BLaER1 (cell line): ENCODE measurements around the gene LIME1.

Experiments used
- H3K27ac ChIP-seq: shearing (Covaris generic); formaldehyde crosslinking; 2 replicates; pipeline ENCODE4 v1.8.1; 2022
- H3K27me3 ChIP-seq: shearing (Covaris generic); formaldehyde crosslinking; 2 replicates; pipeline ENCODE4 v1.8.1; 2022
- H3K36me3 ChIP-seq: shearing (Covaris generic); formaldehyde crosslinking; 2 replicates; pipeline ENCODE4 v1.8.1; 2022
- H3K4me1 ChIP-seq: shearing (Covaris generic); formaldehyde crosslinking; 2 replicates; pipeline ENCODE4 v1.8.1; 2022
- H3K4me2 ChIP-seq: shearing (Covaris generic); formaldehyde crosslinking; 2 replicates; pipeline ENCODE4 v1.8.1; 2022
- H3K4me3 ChIP-seq: shearing (Covaris generic); formaldehyde crosslinking; 2 replicates; pipeline ENCODE4 v1.8.1; 2022
- H3K9ac ChIP-seq: shearing (Covaris generic); formaldehyde crosslinking; 2 replicates; pipeline ENCODE4 v1.8.1; 2022
- H3K9me3 ChIP-seq: shearing (Covaris generic); formaldehyde crosslinking; 2 replicates; pipeline ENCODE4 v1.8.1; 2022
- H4K20me1 ChIP-seq: shearing (Covaris generic); formaldehyde crosslinking; 2 replicates; pipeline ENCODE4 v1.8.1; 2022
- Cebpa-rat ChIP-seq: shearing (Covaris generic); IDR thresholded peaks from 2 replicates; pipeline ENCODE4 v1.8.1; 2022

The LIME1 gene

DNA sequence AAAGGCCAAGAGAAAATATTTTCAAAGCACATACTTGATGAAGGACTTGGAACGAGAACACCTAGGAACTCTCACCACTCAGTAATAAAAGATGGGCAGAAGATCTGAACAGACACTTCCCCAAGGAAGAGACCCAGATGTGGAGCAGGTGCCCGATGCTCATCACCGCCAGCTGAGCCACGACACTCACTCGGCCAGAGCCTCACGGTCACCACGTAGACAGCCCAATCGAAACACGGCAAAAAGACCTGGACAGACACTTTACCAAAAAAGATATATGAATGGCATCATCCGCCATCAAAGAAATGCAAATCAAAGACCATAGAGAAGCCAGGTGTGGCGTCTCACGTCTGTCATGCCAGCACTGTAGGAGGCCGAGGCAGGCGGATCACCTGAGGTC lies 44.7 kb downstream of the LIME1 start:
- Histone ChIP-seq H3K36me3 (no peaks in the 10 kb centered on the region), H3K9me3 (peaks cover 10% of the 10 kb centered on the region; the same call in 1 of the 2 replicates), H3K4me1 (peaks cover 52% of the 10 kb centered on the region), H3K9ac (no peak overlapping the region), H3K27me3 (no peaks in the 10 kb centered on the region), H4K20me1 (no peaks in the 10 kb centered on the region), H3K4me3 (no peak overlapping the region), H3K4me2 (peak overlapping the region; percentile 61), H3K27ac (no peak overlapping the region)
- TF ChIP-seq Cebpa-rat = no peak

DNA sequence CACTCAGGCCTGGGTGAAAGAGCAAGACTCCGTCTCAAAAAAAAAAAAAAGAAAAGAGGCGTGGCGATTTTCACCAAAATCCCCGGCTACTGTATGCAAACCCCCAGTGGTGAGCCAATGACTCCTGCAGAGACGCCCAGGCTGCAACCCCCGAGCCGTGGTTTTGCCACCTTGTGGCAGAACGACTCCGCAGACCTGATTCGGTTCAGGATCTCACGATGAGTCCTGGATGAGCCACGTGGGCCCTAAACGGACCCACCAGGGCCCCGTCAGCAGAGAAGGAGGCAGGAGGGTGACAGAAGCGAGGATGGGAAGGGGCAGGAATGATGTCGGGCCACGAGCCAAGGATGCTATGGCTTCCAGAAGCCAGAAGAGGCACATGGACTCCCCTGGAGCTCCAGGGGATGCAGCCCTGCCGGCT lies 45.6 kb downstream of the LIME1 start:
- H3K27ac ChIP-seq = 0 out of 2 replicates have a peak overlapping the region, but pooled peaks have one; percentile 30

DNA sequence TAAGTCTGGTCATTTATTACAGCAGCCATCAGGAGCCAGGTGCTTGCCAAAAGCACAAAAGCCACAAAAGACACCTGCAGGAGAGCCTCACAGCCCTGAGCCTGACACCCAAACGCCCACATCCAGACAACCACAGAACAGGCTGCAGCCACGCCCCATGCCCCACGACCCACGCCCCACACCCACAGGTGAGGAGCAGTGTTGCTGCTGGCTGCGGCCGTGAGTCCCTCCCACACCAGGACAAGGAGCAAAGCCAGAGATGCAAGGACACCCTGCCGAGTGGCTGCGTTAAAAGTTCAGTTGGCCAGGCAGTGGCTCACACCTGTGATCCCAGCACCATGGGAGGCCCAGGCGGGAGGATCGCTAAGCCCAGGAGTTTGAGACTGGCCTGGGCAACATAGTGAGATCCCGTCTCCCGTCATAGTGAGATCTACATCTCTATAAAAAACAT lies 46.1 kb downstream of the LIME1 start:
- no peak overlapping the region for H3K4me3 ChIP-seq
- H3K36me3 ChIP-seq = no peaks in the 10 kb centered on the region
- TF ChIP-seq Cebpa-rat = no peak
- peaks cover 66% of the 10 kb centered on the region for H3K4me1 ChIP-seq
- peaks cover 3% of the 10 kb centered on the region; the same call in 1 of the 2 replicates for H3K9me3 ChIP-seq
- 0 out of 2 replicates have a peak overlapping the region, but pooled peaks have one; percentile 30 for H3K27ac ChIP-seq
- peak overlapping the region; percentile 61 for H3K4me2 ChIP-seq
- H4K20me1 ChIP-seq = no peaks in the 10 kb centered on the region
- H3K9ac ChIP-seq = no peak overlapping the region
- H3K27me3 ChIP-seq = no peaks in the 10 kb centered on the region

More for the DNA sequence above, 45.6 kb downstream of the LIME1 start:
- no peak overlapping the region for H3K4me3 ChIP-seq
- no peaks in the 10 kb centered on the region for H3K27me3 ChIP-seq
- H3K4me1 ChIP-seq = peaks cover 61% of the 10 kb centered on the region
- H3K4me2 ChIP-seq = peak overlapping the region; percentile 61
- no peaks in the 10 kb centered on the region for H3K36me3 ChIP-seq
- H3K9ac ChIP-seq = no peak overlapping the region
- H3K9me3 ChIP-seq = peaks cover 7% of the 10 kb centered on the region; the same call in 1 of the 2 replicates
- no peak for TF ChIP-seq Cebpa-rat
- H4K20me1 ChIP-seq = no peaks in the 10 kb centered on the region

DNA sequence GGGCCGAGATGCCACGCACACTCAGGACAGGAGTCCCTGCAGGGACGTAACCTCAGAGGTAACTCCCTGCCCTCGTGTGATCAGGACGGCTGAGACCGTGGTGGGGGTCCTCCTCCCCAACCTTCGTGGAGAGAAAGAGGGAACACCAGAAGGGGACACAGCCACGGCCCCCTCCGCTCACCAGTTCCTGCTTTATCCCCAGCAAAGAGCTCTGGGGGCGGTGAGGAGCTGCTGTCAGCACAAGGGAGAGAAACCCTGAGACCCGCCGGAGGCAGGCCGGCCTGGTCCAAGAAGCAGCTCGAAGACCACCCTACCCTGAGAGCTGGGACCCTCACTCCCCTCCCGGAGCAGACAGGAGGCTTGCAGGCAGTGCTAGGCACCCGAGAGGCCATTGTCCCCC lies 47.5 kb downstream of the LIME1 start:
- no peaks in the 10 kb centered on the region for H3K36me3 ChIP-seq
- H3K27me3 ChIP-seq = no peaks in the 10 kb centered on the region
- peak overlapping the region; percentile 27; the same call in 1 of the 2 replicates for H3K4me2 ChIP-seq
- H3K9me3 ChIP-seq = no peaks in the 10 kb centered on the region
- H3K9ac ChIP-seq = no peak overlapping the region
- peaks cover 80% of the 10 kb centered on the region for H3K4me1 ChIP-seq
- H3K27ac ChIP-seq = peak overlapping the region; percentile 53
- H3K4me3 ChIP-seq = no peak overlapping the region
- TF ChIP-seq Cebpa-rat = no peak
- no peaks in the 10 kb centered on the region for H4K20me1 ChIP-seq

DNA sequence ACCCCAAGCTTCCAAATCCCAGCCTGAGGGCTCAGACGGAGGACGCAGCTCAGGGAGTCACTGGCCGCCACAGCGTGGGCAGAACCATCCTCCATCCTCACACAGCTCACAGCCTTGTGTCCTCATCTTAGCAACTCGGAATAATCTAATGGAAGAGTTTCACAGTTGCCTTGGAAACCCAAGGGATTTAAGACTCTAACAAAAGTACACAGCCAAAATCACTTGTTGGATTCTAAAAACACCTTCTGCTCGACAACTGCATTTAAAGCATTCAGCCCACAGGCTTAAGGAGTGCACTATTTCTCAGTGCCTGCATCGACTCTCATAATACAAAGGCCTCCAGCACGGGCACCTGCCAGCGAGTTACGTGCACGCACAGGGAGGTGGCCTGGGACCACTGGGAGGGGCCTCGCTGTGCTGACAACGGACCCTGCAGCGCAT lies 49.2 kb downstream of the LIME1 start:
- peak overlapping the region; percentile 81 for H3K27ac ChIP-seq
- no peaks in the 10 kb centered on the region for H3K36me3 ChIP-seq
- peaks cover 98% of the 10 kb centered on the region for H3K4me1 ChIP-seq
- H3K27me3 ChIP-seq = no peaks in the 10 kb centered on the region
- no peaks in the 10 kb centered on the region for H4K20me1 ChIP-seq
- no peak for TF ChIP-seq Cebpa-rat
- no peaks in the 10 kb centered on the region for H3K9me3 ChIP-seq
- no peak overlapping the region for H3K4me3 ChIP-seq
- H3K9ac ChIP-seq = peak overlapping the region; percentile 18; the same call in 1 of the 2 replicates
- peak overlapping the region; percentile 85 for H3K4me2 ChIP-seq

DNA sequence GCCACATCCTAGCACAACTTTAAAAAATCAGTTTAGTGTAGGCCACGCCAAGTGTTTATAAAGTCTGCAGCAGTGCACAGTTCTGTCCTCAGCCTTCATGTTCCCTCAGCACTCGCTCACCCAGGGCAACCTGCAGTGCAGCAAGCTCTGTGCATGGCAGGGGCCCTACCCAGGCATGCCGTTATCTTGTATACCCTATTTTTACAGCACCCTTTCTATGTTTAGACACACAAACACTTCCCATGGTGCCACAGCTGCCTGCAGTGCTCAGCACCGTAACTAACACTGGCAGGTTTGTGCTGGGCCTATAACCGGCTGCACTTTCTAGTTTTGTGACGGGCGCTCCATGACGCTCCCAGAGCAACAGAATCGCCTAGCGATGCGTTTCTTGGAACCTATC lies 50.8 kb downstream of the LIME1 start:
- H3K9me3 ChIP-seq = no peaks in the 10 kb centered on the region

DNA sequence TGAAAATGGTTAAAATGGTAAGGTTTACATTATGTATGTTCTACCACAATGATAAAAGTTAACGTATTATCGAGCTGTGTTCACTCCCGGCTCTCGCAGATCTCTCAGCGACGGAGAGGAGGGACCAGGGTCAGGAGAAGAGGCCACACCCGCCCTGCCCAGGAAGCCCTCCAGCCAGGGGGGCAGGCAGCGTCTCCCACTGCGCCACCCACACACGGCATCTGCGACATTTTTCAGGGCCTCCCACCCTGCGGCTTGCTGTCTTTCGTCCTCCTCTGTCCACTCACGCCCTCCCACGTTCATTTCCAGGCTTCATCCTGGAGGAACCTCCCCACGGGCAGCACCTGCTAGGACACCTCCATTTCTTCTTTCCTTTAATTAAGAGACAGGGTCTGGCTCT lies 51.3 kb downstream of the LIME1 start:
- Histone ChIP-seq H3K4me2 (peak overlapping the region; percentile 85), H3K36me3 (no peaks in the 10 kb centered on the region), H3K9me3 (no peaks in the 10 kb centered on the region), H3K27ac (peak overlapping the region; percentile 81), H3K27me3 (no peaks in the 10 kb centered on the region), H3K4me1 (peaks cover 94% of the 10 kb centered on the region), H3K4me3 (no peak overlapping the region), H3K9ac (peak overlapping the region; percentile 57; the same call in 1 of the 2 replicates), H4K20me1 (no peaks in the 10 kb centered on the region)
- TF ChIP-seq Cebpa-rat = no peak

More for the DNA sequence above, 50.8 kb downstream of the LIME1 start:
- Histone ChIP-seq H3K9ac (peak overlapping the region; percentile 57), H3K4me3 (no peak overlapping the region), H3K27ac (peak overlapping the region; percentile 81), H3K36me3 (no peaks in the 10 kb centered on the region), H3K4me1 (peaks cover 98% of the 10 kb centered on the region), H3K27me3 (no peaks in the 10 kb centered on the region), H3K4me2 (peak overlapping the region; percentile 85), H4K20me1 (no peaks in the 10 kb centered on the region)
- TF ChIP-seq Cebpa-rat = no peak
